AG09309 (cell line): ENCODE results near the gene TBC1D30.

Experiments
- DNase-seq: peaks from one replicate; pipeline ENCODE4 v3.0.0-alpha.2; 2010; ENCODE audit warnings: low read depth
- H3K4me3 ChIP-seq: 2 replicates; pipeline ENCODE4 v1.5.1; 2011; ENCODE audit warnings: mild to moderate bottlenecking, low read depth, low read length, moderate library complexity; ENCODE audit not compliant: control insufficient read depth
- TF ChIP-seq, protein P1 (sequence below): IDR thresholded peaks from 2 replicates; pipeline ENCODE4 v1.5.1; 2011; ENCODE audit warnings: mild to moderate bottlenecking, low read depth, low read length, inconsistent platforms; ENCODE audit not compliant: insufficient read depth, control insufficient read depth; ENCODE audit errors: missing control alignments

The TBC1D30 gene

DNA sequence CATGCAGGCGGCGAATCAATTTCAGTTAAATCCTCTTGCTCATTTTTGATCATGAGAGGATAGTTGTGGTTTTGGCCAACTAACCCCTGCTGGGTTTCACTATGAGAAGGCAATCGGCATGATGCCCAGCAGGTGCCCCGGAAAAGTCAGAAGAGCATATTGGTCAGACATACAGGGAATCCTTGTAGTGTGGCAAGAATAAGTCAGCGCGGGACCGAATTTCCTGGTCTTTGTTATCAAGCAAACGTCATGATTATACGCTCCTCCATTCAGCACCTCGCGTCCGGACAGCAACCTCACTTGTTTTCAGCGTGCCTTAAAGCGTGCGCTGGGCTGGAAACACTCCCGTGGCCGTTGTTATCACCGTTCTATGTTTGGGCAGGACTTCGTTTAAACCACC, 1.8 kb downstream of the TBC1D30 start:
- no peak for DNase-seq
- no peak overlapping the region for H3K4me3 ChIP-seq
- TF ChIP-seq, protein P1, sequence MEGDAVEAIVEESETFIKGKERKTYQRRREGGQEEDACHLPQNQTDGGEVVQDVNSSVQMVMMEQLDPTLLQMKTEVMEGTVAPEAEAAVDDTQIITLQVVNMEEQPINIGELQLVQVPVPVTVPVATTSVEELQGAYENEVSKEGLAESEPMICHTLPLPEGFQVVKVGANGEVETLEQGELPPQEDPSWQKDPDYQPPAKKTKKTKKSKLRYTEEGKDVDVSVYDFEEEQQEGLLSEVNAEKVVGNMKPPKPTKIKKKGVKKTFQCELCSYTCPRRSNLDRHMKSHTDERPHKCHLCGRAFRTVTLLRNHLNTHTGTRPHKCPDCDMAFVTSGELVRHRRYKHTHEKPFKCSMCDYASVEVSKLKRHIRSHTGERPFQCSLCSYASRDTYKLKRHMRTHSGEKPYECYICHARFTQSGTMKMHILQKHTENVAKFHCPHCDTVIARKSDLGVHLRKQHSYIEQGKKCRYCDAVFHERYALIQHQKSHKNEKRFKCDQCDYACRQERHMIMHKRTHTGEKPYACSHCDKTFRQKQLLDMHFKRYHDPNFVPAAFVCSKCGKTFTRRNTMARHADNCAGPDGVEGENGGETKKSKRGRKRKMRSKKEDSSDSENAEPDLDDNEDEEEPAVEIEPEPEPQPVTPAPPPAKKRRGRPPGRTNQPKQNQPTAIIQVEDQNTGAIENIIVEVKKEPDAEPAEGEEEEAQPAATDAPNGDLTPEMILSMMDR = no peak

DNA sequence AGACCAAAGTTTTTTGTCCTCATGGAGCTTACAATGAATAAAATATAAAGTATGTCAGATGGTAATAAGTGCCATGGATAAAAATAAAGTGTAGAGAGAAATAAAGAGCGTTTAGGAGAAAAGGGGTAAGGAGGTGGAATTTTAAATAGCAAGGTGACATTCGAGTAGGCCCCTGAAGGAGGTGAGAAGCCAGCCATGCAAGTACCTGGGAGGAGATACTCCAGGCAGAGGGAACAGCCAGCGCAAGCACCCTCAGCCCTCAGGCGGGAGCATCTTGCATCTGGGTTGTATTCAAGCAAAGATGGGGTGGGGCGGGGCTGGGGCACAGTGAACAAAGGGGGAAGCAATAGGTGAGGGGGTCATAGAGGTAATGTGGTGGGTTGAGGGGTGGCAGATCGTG, 4.3 kb downstream of the TBC1D30 start:
- TF ChIP-seq, protein P1 = no peak
- no peak for DNase-seq
- no peak overlapping the region for H3K4me3 ChIP-seq

DNA sequence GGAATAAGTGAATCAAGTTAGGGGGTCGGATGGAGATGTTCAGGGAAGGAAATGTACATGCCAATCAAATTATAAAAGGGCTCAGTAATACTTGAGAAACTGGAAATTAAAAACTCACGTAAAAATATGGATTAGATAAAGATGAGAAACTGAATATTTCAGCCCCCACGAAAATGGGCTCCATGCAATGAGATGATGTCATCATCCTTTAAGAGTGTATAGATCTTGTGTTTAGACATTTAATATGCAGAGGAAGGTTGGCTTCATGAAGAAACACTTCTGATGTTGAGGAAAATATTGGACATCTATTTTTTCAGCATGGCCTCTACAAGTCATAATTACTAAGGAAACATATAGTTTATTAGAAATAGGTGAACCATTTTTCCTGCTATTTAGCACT, 9.5 kb downstream of the TBC1D30 start:
- H3K4me3 ChIP-seq = no peak overlapping the region
- TF ChIP-seq, protein P1 = no peak
- no peak for DNase-seq

DNA sequence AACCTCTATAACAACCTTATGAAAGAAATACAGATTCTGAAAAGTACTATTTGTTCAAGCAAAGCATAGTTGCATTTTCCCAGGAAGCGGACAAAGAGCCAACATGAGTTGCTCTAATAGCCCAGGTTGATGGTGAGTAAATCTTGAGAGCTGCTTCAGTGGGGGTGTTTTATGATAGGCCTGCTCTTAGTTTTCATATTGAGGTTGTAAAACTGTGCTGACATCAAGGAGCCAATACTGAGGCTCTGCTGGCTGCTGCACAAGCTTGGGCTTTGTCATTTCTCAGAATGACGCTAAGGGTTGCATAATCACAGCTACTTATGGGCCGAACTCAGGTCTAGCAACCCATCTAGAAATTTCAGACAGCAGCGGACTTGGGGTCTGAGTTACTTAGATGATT, 11.5 kb downstream of the TBC1D30 start:
- TF ChIP-seq, protein P1 = no peak
- H3K4me3 ChIP-seq = no peak overlapping the region

DNA sequence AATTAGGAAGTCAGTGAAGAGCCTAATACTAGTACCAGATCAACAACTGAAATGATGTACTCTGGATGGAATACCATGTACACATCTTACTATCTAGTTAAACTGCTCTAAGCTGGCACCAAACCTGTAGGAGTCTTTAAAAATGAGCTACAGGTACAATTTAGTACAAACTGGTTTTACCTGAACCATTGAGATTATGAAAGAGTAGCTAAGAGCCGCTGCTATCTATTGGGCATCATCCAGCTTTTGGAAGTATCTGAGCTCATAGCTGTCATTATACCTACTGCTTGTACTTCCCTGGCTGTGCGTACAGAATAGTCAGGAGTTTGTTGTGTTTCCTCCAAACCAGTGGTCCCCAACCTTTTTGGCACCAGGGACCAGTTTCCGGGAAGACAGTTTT, 12.4 kb downstream of the TBC1D30 start:
- TF ChIP-seq, protein P1 = no peak
- H3K4me3 ChIP-seq = no peak overlapping the region
- DNase-seq = no peak

More for the DNA sequence above, 11.5 kb downstream of the TBC1D30 start:
- DNase-seq = no peak

DNA sequence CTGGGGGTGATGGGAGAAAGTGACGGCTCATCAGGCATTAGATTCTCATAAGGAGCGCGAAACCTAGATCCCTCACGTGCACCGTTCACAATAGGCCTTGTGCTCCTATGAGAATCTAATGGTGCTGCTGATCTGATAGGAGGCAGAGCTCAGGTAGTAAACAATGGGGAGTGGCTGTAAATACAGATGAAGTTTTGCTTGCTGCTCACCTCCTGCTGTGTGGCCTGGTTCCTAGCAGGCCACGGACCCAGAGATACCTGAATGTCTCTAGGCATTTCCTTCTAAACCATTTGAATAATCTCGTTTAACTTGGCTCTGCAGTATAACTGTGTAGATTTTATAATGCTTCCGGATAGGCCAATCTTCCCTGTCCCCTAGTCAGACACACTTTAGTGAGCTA, 13.0 kb downstream of the TBC1D30 start:
- DNase-seq = no peak
- TF ChIP-seq, protein P1 = no peak
- H3K4me3 ChIP-seq = no peak overlapping the region

DNA sequence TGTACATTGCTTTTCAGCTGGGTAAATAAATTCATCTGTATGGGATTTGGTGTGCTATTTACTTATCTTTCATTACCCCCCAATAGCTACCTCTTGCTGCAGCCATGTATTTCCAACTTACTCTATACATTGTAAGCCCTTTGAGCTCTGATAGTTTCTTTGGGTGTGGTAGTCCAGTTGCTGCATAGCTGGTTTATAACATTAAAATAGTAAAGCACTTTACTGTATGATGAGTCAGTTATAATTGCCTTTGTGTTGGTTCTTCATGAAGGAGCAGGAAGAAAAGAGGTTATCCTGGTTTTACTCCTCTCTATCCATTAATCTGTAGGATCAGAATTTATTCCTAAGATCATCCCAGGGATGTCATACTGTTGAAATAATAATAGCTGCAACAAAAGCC, 15.7 kb downstream of the TBC1D30 start:
- DNase-seq = no peak
- TF ChIP-seq, protein P1 = no peak
- H3K4me3 ChIP-seq = no peak overlapping the region
